ENCODE data around the gene ZBED2.

- no peak for TF ChIP-seq CTCF (IDR thresholded peaks at IDR 0.05)
- TF ChIP-seq POLR2A (IDR thresholded peaks at IDR 0.05) = no peak
These were observed 16.3 kb downstream of the ZBED2 start for GRCh38 chr3:111578867-111579266.
